ENCODE data around the gene MORN4.

DNA sequence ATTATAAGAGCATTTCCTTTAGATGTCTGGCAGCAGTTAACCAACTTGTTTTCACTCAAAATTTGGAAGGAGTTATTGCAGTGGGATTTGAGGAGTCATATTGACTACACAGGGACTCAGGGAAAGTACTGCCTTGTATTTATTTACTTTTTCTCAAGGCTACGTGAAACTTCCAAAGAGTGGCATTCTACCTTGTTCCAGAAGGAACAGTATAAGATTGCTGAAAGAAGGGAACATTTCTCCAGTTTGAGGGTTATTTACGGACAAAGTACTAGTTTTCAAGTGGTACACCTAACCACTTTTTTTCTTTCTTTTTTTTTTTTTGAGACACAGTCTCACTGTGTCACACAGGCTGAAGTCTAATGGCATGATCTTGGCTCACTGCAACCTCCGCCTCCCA lies 5.1 kb downstream of the MORN4 start:
- TF ChIP-seq, protein P1, sequence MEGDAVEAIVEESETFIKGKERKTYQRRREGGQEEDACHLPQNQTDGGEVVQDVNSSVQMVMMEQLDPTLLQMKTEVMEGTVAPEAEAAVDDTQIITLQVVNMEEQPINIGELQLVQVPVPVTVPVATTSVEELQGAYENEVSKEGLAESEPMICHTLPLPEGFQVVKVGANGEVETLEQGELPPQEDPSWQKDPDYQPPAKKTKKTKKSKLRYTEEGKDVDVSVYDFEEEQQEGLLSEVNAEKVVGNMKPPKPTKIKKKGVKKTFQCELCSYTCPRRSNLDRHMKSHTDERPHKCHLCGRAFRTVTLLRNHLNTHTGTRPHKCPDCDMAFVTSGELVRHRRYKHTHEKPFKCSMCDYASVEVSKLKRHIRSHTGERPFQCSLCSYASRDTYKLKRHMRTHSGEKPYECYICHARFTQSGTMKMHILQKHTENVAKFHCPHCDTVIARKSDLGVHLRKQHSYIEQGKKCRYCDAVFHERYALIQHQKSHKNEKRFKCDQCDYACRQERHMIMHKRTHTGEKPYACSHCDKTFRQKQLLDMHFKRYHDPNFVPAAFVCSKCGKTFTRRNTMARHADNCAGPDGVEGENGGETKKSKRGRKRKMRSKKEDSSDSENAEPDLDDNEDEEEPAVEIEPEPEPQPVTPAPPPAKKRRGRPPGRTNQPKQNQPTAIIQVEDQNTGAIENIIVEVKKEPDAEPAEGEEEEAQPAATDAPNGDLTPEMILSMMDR (IDR thresholded peaks at IDR 0.05): no peak
- no peak for TF ChIP-seq POLR2A (IDR thresholded peaks at IDR 0.05)

Measured in heart left ventricle (tissue), 13 donors.